ENCODE results near the gene TRHDE. TPM values are rescaled to one million over a fixed set of nuclear protein-coding genes. Genes with fewer than 3 reads are reported as not detected.

The TRHDE gene
- polyA plus RNA-seq, 1 donor (not counting 4 experiments of a cell fraction or from before 2014, with no cell fraction given): 0.12 TPM

- dilution Hi-C loops (cut with MboI; ENCODE audit: extremely low pct_ligation_motif_present, low sequenced_read_pairs): no loop called here
Observed at GRCh38 chr12:72366255-72366654, 94.1 kb downstream of the TRHDE start.

GRCh38 chr12:72368298-72368697 lies 96.1 kb downstream of the TRHDE start:
- no peak overlapping the region for H3K9ac ChIP-seq (ENCODE audit: control insufficient read depth, extremely low read depth, insufficient read depth, low read length)
- dilution Hi-C loops (cut with MboI; ENCODE audit: extremely low pct_ligation_motif_present, low sequenced_read_pairs): no loop called here
- H3K27ac ChIP-seq (ENCODE audit: control insufficient read depth, insufficient read depth, low read length): no peak overlapping the region
- no peaks in the 10 kb centered on the region for H3K79me2 ChIP-seq (ENCODE audit: control insufficient read depth, insufficient read depth, low read length)
- H2AFZ ChIP-seq (ENCODE audit: control insufficient read depth, low read length): no peak overlapping the region
- no peaks in the 10 kb centered on the region for H4K20me1 ChIP-seq (ENCODE audit: control insufficient read depth, extremely low read depth, insufficient read depth, low read length)
- H3K4me3 ChIP-seq (ENCODE audit: control insufficient read depth in 2 of 3, extremely low read depth in 1 of 3, insufficient read depth in 2 of 3, low read depth in 1 of 3, low read length in 3 of 3): no peak overlapping the region
- H3K9me1 ChIP-seq (ENCODE audit: control insufficient read depth, extremely low read depth, insufficient read depth, low read length): no peaks in the 10 kb centered on the region
- H3K36me3 ChIP-seq (ENCODE audit: control insufficient read depth in 2 of 2, extremely low read depth in 1 of 2, insufficient read depth in 2 of 2, low read length in 2 of 2): no peaks in the 10 kb centered on the region
- TF ChIP-seq CTCF (optimal IDR thresholded peaks at IDR 0.05 in 1 of 3, IDR thresholded peaks at IDR 0.05 in 1 of 3, conservative IDR thresholded peaks at IDR 0.05 in 1 of 3; ENCODE audit: extremely low read depth in 1 of 3, insufficient read depth in 2 of 3, low read length in 3 of 3) (no peak), EZH2 (IDR thresholded peaks at IDR 0.05; ENCODE audit: low read length) (no peak)
- H3K4me2 ChIP-seq (ENCODE audit: control insufficient read depth, extremely low read depth, insufficient read depth, low read depth, low read length): no peak overlapping the region
- no peak for DNase-seq (ENCODE audit: low read depth, low spot score)
- no peaks in the 10 kb centered on the region for H3K27me3 ChIP-seq (ENCODE audit: control insufficient read depth, extremely low read depth, insufficient read depth, low read length)
- no peaks in the 10 kb centered on the region for H3K4me1 ChIP-seq (ENCODE audit: control insufficient read depth, extremely low read depth, insufficient read depth, low read length)
- no peaks in the 10 kb centered on the region for H3K9me3 ChIP-seq (ENCODE audit: control insufficient read depth, low read depth, low read length)
- no peak for FAIRE-seq

More at GRCh38 chr12:72366255-72366654, 94.1 kb downstream of the TRHDE start:
- Histone ChIP-seq H3K4me3 (ENCODE audit: control insufficient read depth in 2 of 3, extremely low read depth in 1 of 3, insufficient read depth in 2 of 3, low read depth in 1 of 3, low read length in 3 of 3) (no peak overlapping the region), H3K27ac (ENCODE audit: control insufficient read depth, insufficient read depth, low read length) (no peak overlapping the region), H2AFZ (ENCODE audit: control insufficient read depth, low read length) (no peak overlapping the region), H3K4me2 (ENCODE audit: control insufficient read depth, extremely low read depth, insufficient read depth, low read depth, low read length) (no peak overlapping the region), H3K79me2 (ENCODE audit: control insufficient read depth, insufficient read depth, low read length) (no peaks in the 10 kb centered on the region), H3K9me3 (ENCODE audit: control insufficient read depth, low read depth, low read length) (no peaks in the 10 kb centered on the region), H4K20me1 (ENCODE audit: control insufficient read depth, extremely low read depth, insufficient read depth, low read length) (no peaks in the 10 kb centered on the region), H3K27me3 (ENCODE audit: control insufficient read depth, extremely low read depth, insufficient read depth, low read length) (no peaks in the 10 kb centered on the region), H3K36me3 (ENCODE audit: control insufficient read depth in 2 of 2, extremely low read depth in 1 of 2, insufficient read depth in 2 of 2, low read length in 2 of 2) (no peaks in the 10 kb centered on the region), H3K9ac (ENCODE audit: control insufficient read depth, extremely low read depth, insufficient read depth, low read length) (no peak overlapping the region), H3K4me1 (ENCODE audit: control insufficient read depth, extremely low read depth, insufficient read depth, low read length) (no peaks in the 10 kb centered on the region), H3K9me1 (ENCODE audit: control insufficient read depth, extremely low read depth, insufficient read depth, low read length) (no peaks in the 10 kb centered on the region)
- DNase-seq (ENCODE audit: low read depth, low spot score): no peak
- TF ChIP-seq CTCF (optimal IDR thresholded peaks at IDR 0.05 in 1 of 3, IDR thresholded peaks at IDR 0.05 in 1 of 3, conservative IDR thresholded peaks at IDR 0.05 in 1 of 3; ENCODE audit: extremely low read depth in 1 of 3, insufficient read depth in 2 of 3, low read length in 3 of 3): no peak
- TF ChIP-seq EZH2 (IDR thresholded peaks at IDR 0.05; ENCODE audit: low read length): no peak
- no peak for FAIRE-seq
